HepG2 (cell line): ENCODE measurements around the gene NAA16. TPM values are rescaled to one million over a fixed set of nuclear protein-coding genes. Genes with fewer than 3 reads are reported as not detected.

ENCODE experiments used
- ATAC-seq: fragments of 200-7000 bp; cut with Tn5 transposase; 3 replicates; pipeline ENCODE4 v1.9.1; 2020; ENCODE audit warnings: mild to moderate bottlenecking, moderate library complexity
- BruUV-seq: library from RNA; stranded (reverse); fragments of 400-500 nt; replicated peaks from 2 replicates; lab custom pipeline; 2021; lab: Mats Ljungman, UMichigan
- CTCF ChIA-PET: fragments of 300-600 bp; formaldehyde crosslinking; extraction: SDS; loops from one replicate; lab custom pipeline; 2021; ENCODE audit warnings: low total read pairs, inconsistent platforms, low intra/inter-chr PET ratio; lab: Yijun Ruan, JAX
- POLR2A ChIA-PET: fragments of 350-600 bp; sonication (Branson Sonifier 250); formaldehyde crosslinking; loops from one replicate; lab custom pipeline; 2020; ENCODE audit warnings: antibody characterized with exemption, inconsistent platforms; lab: Yijun Ruan, JAX
- DNase-seq: peaks from one replicate; pipeline ENCODE4 v3.0.0-alpha.2; 2015; ENCODE audit warnings: low spot score
- FAIRE-seq: peaks from 3 replicates; lab custom pipeline; 2011; peaks lifted over from hg19 to GRCh38; lab: Jason Lieb, UNC
- H2AFZ ChIP-seq: one replicate; pipeline ENCODE4 v1.6.1; 2011; ENCODE audit warnings: low read length, inconsistent platforms
- H3K27ac ChIP-seq: fragments of 300-600 bp; 3 replicates; pipeline ENCODE4 v1.8.0; 2011; ENCODE audit warnings: mixed run types, mild to moderate bottlenecking, mixed read lengths, low read length, inconsistent platforms; ENCODE audit not compliant: insufficient read depth; ENCODE audit errors: extremely low read length
- H3K27me3 ChIP-seq, 2 experiments: fragments of 200-600 bp in 1 of 2; 2 replicates in 1 of 2; 3 replicates in 1 of 2; pipeline versions ENCODE4 v1.6.0 to v1.8.0; 2011; ENCODE audit warnings: low read length in 2 of 2, mild to moderate bottlenecking in 2 of 2, moderate library complexity in 2 of 2, inconsistent platforms in 1 of 2; ENCODE audit not compliant: insufficient read depth in 2 of 2, control insufficient read depth in 1 of 2
- H3K36me3 ChIP-seq, 2 experiments: fragments of 200-600 bp in 1 of 2; replicated peaks in 1 of 2; 2 replicates in 1 of 2; 3 replicates in 1 of 2; pipeline versions ENCODE4 v1.5.1 to v1.8.0; 2011; ENCODE audit warnings: low read length in 2 of 2, inconsistent platforms in 1 of 2; ENCODE audit not compliant: insufficient read depth in 2 of 2, control insufficient read depth in 1 of 2
- H3K4me1 ChIP-seq: 2 replicates; pipeline ENCODE4 v1.5.1; 2012; ENCODE audit warnings: low read length, inconsistent platforms; ENCODE audit not compliant: insufficient read depth
- H3K4me2 ChIP-seq: 2 replicates; pipeline ENCODE4 v1.6.0; 2011; ENCODE audit warnings: low read depth, low read length, inconsistent platforms
- H3K4me3 ChIP-seq, 3 experiments: fragments of 200-600 bp in 1 of 3; sonication (generic), shearing (Covaris generic) in 1 of 3; replicated peaks in 1 of 3; 2 replicates each; pipeline ENCODE4 v1.5.1; 2011 to 2016; ENCODE audit warnings: low read length in 3 of 3, inconsistent platforms in 2 of 3, low read depth in 2 of 3, mild to moderate bottlenecking in 2 of 3, control low read depth in 1 of 3, mixed read lengths in 1 of 3; ENCODE audit not compliant: insufficient read depth in 1 of 3
- H3K79me2 ChIP-seq: one replicate; pipeline ENCODE4 v1.6.1; 2011; ENCODE audit warnings: low read length, inconsistent platforms; ENCODE audit not compliant: insufficient read depth
- H3K9ac ChIP-seq: 2 replicates; pipeline ENCODE4 v1.6.0; 2011; ENCODE audit warnings: mild to moderate bottlenecking, low read depth, low read length, inconsistent platforms; ENCODE audit not compliant: insufficient read depth
- H3K9me3 ChIP-seq: 2 replicates; pipeline ENCODE4 v1.5.1; 2012; ENCODE audit warnings: mild to moderate bottlenecking, low read length
- H4K20me1 ChIP-seq: 2 replicates; pipeline ENCODE4 v1.6.0; 2011; ENCODE audit warnings: inconsistent platforms, mild to moderate bottlenecking, low read length, moderate library complexity; ENCODE audit not compliant: insufficient read depth
- ARID5B ChIP-seq: IDR thresholded peaks from 2 replicates; pipeline ENCODE4 v1.4.0; 2020; ENCODE audit warnings: mild to moderate bottlenecking, missing genetic modification reagents
- KDM3A ChIP-seq: IDR thresholded peaks from 2 replicates; pipeline ENCODE4 v1.6.1; 2018; ENCODE audit warnings: low read depth, missing compliant biosample characterization
- NCOA1 ChIP-seq: sonication (generic); formaldehyde crosslinking; IDR thresholded peaks from 2 replicates; pipeline ENCODE4 v1.9.0; 2021; ENCODE audit warnings: missing genetic modification reagents
- NCOA2 ChIP-seq: sonication (generic); formaldehyde crosslinking; IDR thresholded peaks from 2 replicates; pipeline ENCODE4 v1.8.0; 2022; ENCODE audit warnings: inconsistent platforms
- NFE2L2 ChIP-seq: fragments of 150-350 bp; IDR thresholded peaks from 2 replicates; pipeline ENCODE4 v1.6.1; 2014; ENCODE audit warnings: low read length
- PRPF4 ChIP-seq: fragments of 200-400 bp; formaldehyde crosslinking; IDR thresholded peaks from 2 replicates; pipeline ENCODE4 v1.6.1; 2016; ENCODE audit warnings: low read length, low read depth; ENCODE audit not compliant: poor library complexity, severe bottlenecking
- SALL2 ChIP-seq: sonication (generic); formaldehyde crosslinking; IDR thresholded peaks from 2 replicates; pipeline ENCODE4 v1.8.1; 2023; ENCODE audit warnings: mild to moderate bottlenecking, missing genetic modification reagents, inconsistent platforms
- SMAD3 ChIP-seq: sonication (generic); formaldehyde crosslinking; IDR thresholded peaks from 2 replicates; pipeline ENCODE4 v1.4.0; 2020; ENCODE audit warnings: missing genetic modification reagents
- ZBTB7A ChIP-seq: sonication (generic); formaldehyde crosslinking; IDR thresholded peaks from 2 replicates; pipeline ENCODE4 v1.8.0; 2022; ENCODE audit warnings: mild to moderate bottlenecking, missing genetic modification reagents
- ZNF180 ChIP-seq: sonication (generic); formaldehyde crosslinking; IDR thresholded peaks from 2 replicates; pipeline ENCODE4 v1.4.0; 2020; ENCODE audit warnings: low read depth, missing genetic modification reagents, borderline replicate concordance
- ZNF235 ChIP-seq: sonication (generic); formaldehyde crosslinking; IDR thresholded peaks from 2 replicates; pipeline ENCODE4 v1.8.1; 2023; ENCODE audit warnings: mild to moderate bottlenecking, missing genetic modification reagents, borderline replicate concordance
- ZNF430 ChIP-seq: sonication (generic); formaldehyde crosslinking; IDR thresholded peaks from 2 replicates; pipeline ENCODE4 v1.9.0; 2021; ENCODE audit warnings: mild to moderate bottlenecking, missing genetic modification reagents
- ZNF609 ChIP-seq: sonication (generic); formaldehyde crosslinking; IDR thresholded peaks from 2 replicates; pipeline ENCODE4 v1.4.0; 2020; ENCODE audit warnings: mild to moderate bottlenecking, missing genetic modification reagents, borderline replicate concordance
- ZNF790 ChIP-seq: sonication (generic); formaldehyde crosslinking; IDR thresholded peaks from 2 replicates; pipeline ENCODE4 v1.8.0; 2022; ENCODE audit warnings: missing genetic modification reagents, mild to moderate bottlenecking, borderline replicate concordance
- WGBS: methylation state at CpG from one replicate; pipeline ENCODE4 v1.1.6; 2017; ENCODE audit warnings: low lambda C conversion rate; 5-methylcytosine and 5-hydroxymethylcytosine counted together
- in situ Hi-C: cut with HindIII; loops from 2 replicates; pipeline ENCODE4 v1.10.0; 2017; ENCODE audit warnings: low pct_unique_long_range_greater_than_20kb; ENCODE audit not compliant: extremely low pct_ligation_motif_present
- intact Hi-C: fragments of 100-400 bp; cut with micrococcal nuclease; formaldehyde crosslinking; loops from one replicate; pipeline ENCODE4 v1.10.0; 2022; ENCODE audit not compliant: unreplicated experiment
- polyA plus RNA-seq, 8 experiments: library from polyadenylated mRNA; depleted of rRNA in 3 of 8; stranded (reverse) in 7 of 8; unstranded in 1 of 8; fragments of >200 nt; fragmentation: Illumina TruSeq in 4 of 8; extraction: Trizol in 4 of 8; gene quantifications; 2 replicates each; pipeline versions ENCODE4 v1.2.1 to v1.2.3, GENCODE V29; 2011 to 2016; ENCODE audit warnings: low read depth in 4 of 8, missing spikeins in 1 of 8, mixed read lengths in 1 of 8; ENCODE audit not compliant: insufficient read depth in 1 of 8
- total RNA-seq, 5 experiments: library from RNA; depleted of rRNA; stranded (reverse); fragments of >200 nt; fragmentation: Illumina TruSeq; extraction: Trizol; gene quantifications; 2 replicates each; pipeline ENCODE4 v1.2.3, GENCODE V29; 2016; ENCODE audit warnings: low read depth in 1 of 5
- TF ChIP-seq, protein P1 (sequence below): sonication (generic); formaldehyde crosslinking; IDR thresholded peaks from 2 replicates; pipeline ENCODE4 v1.5.0; 2020; ENCODE audit warnings: missing genetic modification reagents

NAA16 gene
- total and polyA plus RNA-seq, 2 of the 13 experiments (the other 11 are each of a cell fraction or from before 2014, with no cell fraction given), result 9.2 to 15.1 TPM

DNA sequence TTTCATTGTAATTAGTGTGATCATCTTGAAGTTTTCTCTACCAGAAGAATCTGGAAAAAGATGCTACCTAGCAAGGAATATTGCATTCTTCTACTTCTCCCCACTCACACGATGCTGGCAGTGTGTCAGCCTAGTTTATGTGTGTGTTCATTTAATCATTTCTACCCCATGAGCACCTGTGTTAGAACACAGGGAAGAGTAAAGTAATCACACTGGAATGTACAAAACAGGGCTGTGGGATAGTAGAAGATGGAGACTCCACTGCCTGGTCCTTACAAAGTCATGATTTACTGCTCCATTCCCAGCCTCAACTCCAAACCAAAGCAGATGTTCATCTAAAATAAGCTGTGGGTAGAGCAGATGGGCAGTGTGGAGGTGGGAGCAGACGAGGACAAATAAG is 98.5 kb downstream of the NAA16 start:
- H3K36me3 ChIP-seq, result no peaks in the 10 kb centered on the region
- no peak for TF ChIP-seq SMAD3
- TF ChIP-seq SALL2 (CRISPR knock-in tag), result no peak
- TF ChIP-seq, protein P1, sequence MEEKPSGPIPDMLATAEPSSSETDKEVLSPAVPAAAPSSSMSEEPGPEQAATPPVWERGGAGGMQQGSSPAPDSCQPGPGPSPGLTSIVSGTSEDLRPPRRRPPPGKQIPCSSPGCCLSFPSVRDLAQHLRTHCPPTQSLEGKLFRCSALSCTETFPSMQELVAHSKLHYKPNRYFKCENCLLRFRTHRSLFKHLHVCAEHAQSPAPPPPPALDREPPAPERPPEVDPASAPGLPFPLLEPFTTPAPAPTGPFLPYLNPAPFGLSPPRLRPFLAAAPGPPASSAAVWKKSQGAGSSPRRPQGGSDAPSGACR, result no peak
- no peak for TF ChIP-seq NCOA1 (CRISPR knock-in tag)
- no peak for TF ChIP-seq ZNF430 (CRISPR knock-in tag)
- TF ChIP-seq NCOA2 (CRISPR knock-in tag), result no peak
- TF ChIP-seq ZBTB7A (CRISPR knock-in tag), result no peak
- TF ChIP-seq KDM3A, result no peak
- TF ChIP-seq ZNF609 (CRISPR knock-in tag), result no peak
- no peak for TF ChIP-seq NFE2L2
- no peak for TF ChIP-seq ZNF180
- TF ChIP-seq ZNF790 (CRISPR knock-in tag), result no peak
- no peak for TF ChIP-seq ARID5B
- TF ChIP-seq PRPF4, result no peak
- TF ChIP-seq ZNF235 (CRISPR knock-in tag), result no peak
- TF ChIP-seq, all 625 proteins: peak for 0
- CTCF ChIA-PET, result no interaction called here
- H3K27ac ChIP-seq, result no peak overlapping the region
- no peak overlapping the region for H3K4me3 ChIP-seq
- POLR2A ChIA-PET, result no interaction called here
- no TSS peak for BruUV-seq
- no peak overlapping the region for H3K9ac ChIP-seq
- H2AFZ ChIP-seq, result no peak overlapping the region
- no peaks in the 10 kb centered on the region for H3K9me3 ChIP-seq
- DNase-seq (no peak), ATAC-seq (no peak), FAIRE-seq (no peak)
- no peaks in the 10 kb centered on the region for H4K20me1 ChIP-seq
- H3K4me1 ChIP-seq, result peaks cover 12% of the 10 kb centered on the region
- no peaks in the 10 kb centered on the region for H3K27me3 ChIP-seq
- in situ Hi-C loops, result loop anchor here (5.0 to 25.0 kb wide), 2 partner anchors 243 to 703 kb away; no protein-coding TSS in a partner anchor
- 2% methylated on average over 2 of the region's 2 CpGs for WGBS
- no peak overlapping the region for H3K4me2 ChIP-seq
- H3K79me2 ChIP-seq, result no peaks in the 10 kb centered on the region
- intact Hi-C loops, result loop anchor here (5.0 kb wide), 1 partner anchor 703 kb away; no protein-coding TSS in a partner anchor
